GM12891 (cell line): Measurements from ENCODE around the gene NDN.

Experiments used
- PAX5 ChIP-seq: IDR thresholded peaks from 2 replicates; pipeline ENCODE4 v1.6.1; 2011; ENCODE audit warnings: low read length, moderate library complexity, mild to moderate bottlenecking; ENCODE audit not compliant: insufficient read depth, severe bottlenecking
- POLR2A ChIP-seq: IDR thresholded peaks from 2 replicates; pipeline ENCODE4 v1.6.1; 2011; ENCODE audit warnings: low read depth, low read length, control low read depth
- POLR2AphosphoS5 ChIP-seq: IDR thresholded peaks from 2 replicates; pipeline ENCODE4 v1.6.1; 2011; ENCODE audit warnings: low read depth, low read length, control low read depth
- POU2F2 ChIP-seq: IDR thresholded peaks from 2 replicates; pipeline ENCODE4 v1.6.1; 2011; ENCODE audit warnings: low read depth, mild to moderate bottlenecking, control low read depth, low read length, moderate library complexity

GRCh38 chr15:23690450-23690852 is 3.3 kb upstream of the NDN start:
- TF ChIP-seq POLR2A: no peak
- no peak for TF ChIP-seq POLR2AphosphoS5
- TF ChIP-seq POU2F2: no peak
- TF ChIP-seq PAX5: no peak
